ENCODE results near the gene CABLES1.

Gene CABLES1

DNA sequence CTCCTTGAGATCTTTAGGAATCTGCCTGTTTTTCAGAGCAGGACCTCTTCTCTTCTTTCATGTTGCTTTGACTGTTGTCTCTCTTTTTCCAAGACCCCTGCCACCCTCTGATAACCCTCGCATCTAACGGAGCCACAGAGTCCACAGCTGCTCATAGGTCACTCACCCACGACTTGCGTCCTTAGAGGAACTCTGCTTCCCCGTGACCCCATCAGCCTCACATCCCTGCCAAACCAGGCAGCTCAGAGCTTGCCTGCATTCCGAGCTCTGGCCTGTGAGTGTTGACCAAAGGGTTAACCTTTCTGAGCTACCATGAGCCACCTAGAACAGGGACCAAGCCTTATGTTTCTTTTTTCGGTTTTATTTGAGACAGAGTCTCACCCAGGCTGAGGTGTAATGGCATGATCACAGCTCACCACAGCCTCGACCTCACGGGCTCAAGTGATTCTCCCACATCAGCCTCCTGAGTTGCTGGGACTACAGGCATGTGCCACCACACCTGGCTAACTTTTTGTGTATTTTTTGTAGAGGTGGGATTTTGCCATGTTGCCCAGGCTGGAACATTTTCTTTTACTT lies 36.4 kb downstream of the CABLES1 start:
- no peak for DNase-seq

DNA sequence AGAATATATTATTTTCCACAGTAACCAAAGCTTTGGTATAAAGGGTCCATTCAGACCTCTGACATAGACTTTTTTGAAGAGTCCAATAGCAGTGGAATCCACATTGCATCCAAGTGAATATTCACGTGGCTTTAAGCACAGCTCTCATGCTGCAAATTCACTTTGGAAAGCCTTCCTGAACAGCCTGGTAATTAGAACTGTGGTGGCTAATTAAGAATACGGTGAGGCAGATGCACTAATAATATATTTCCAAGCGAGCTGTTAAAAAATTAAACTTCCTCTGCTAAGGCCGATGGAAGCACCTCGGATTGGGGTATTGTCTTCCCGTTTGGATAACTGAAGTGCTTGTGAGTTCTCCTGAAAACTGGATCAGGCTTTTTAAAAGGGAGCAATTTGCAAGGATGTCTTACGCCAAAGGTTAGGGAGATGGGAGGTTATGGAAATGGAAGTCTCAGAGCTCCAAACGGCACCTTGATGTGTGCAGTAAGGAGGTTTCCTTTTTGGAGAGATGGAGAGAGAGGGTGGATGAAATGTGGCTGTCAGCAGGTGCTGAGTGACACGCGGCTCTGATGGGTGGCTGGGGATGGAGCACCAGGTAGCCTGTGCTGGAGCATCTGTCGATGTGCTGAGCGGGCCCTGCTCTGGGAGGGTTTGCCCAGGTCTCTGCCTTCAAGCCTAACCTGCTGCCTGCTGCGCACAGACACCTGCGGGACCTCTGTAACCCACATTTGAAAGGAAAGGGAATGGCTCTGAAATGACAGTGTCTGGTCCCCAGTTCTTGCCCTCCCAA lies 37.5 kb downstream of the CABLES1 start:
- DNase-seq: no peak

DNA sequence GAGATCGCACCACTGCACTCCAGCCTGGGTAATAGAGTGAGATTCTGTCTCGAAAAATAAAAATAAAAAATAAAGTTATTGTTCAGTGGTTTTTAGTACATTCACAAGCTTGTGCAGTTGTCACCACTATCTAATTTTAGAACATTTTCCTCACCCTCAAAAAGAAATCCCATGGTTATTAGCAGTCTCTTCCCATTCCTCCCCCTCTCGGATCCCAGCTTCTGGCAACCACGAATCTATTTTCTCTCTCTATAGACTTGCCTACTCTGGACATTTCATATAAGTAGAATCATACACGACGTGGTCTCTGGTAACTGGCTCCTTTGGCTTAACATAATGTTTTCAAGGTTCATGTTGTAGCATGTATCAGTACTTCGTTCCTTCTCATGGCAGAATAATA lies 38.6 kb downstream of the CABLES1 start:
- no peak for DNase-seq

DNA sequence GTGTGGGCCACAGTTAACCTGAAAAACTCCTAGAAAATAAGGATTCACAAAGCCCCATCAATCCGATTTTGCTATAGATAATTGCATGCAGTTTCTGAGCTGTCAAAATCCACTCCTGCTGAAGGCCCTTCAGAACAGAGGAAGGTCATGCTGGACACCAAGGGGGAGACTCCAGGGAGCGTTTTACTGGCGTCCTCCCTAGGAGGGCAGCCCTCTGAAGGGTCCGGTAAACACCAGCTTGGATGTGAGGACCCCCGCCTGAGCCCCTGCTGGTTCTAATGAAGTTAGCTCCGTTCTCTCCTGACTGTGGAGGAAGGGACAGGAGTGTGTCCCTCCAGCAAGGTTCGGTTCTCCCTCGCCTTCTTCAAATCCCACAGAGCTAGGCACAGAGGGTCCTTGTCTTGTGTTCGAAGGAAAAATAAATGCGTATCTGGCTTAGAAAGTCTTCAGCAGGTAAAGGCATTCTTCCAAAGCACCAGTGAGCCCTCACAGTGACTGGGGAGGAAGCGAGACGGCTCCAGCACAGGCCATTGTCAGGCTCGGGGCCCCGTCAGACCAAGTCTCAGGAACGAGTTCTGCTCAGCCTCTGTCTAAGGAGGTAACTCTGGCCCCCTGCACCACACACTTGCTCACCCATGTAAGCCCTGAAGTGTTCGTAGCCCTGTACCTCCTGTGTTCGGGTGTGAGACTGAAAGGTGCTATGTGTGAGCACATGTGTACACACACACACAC lies 41.6 kb downstream of the CABLES1 start:
- DNase-seq: no peak

DNA sequence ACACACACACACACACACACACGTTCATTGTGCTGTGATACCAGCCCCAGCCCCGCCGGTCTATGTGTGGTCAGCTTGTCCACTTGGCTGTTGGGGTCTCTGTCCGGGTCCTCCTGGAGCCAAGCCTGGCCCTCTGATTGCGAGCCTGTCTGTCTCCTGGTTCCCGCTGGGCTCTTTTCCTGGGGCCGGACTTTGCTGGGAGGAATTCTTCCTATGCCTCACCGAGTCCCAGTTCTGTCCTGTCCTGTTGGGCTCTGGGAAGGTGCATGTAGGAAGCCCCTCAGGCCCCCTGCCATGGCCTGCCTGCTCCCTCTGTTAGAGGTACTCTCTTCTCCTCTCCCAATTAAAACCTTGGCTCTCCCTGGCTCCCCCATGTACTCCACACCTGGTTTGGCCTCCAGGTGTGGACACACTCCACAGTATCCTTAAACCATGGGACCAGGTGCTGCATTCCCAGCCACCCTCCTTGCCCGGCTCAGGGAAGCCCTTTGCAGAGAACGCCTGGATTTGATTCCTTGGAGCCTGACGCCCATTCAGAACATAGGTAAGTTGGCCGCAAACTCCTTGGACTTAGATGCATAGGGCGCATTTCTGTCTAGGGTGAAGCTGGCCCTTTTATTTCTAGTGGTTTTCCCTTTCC lies 42.3 kb downstream of the CABLES1 start:
- no peak for DNase-seq

DNA sequence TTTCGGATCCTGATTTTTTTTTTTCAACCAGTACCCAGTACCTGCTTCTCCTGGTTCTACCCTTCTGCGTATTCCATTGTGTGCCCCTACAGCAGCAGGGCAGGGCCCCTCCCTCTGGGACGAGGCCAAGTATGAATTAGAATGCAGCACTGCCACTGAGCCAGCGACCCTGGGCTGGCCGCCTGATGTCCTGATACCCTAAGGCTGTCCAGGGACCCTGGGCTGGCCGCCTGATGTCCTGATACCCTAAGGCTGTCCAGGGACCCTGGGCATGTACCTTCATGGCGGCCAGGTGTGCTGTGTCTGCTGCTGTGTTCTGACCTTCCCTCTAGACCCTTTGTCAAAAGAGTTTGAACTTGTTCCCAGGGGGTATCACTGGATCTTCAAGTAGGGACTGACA lies 42.9 kb downstream of the CABLES1 start:
- no peak for DNase-seq

DNA sequence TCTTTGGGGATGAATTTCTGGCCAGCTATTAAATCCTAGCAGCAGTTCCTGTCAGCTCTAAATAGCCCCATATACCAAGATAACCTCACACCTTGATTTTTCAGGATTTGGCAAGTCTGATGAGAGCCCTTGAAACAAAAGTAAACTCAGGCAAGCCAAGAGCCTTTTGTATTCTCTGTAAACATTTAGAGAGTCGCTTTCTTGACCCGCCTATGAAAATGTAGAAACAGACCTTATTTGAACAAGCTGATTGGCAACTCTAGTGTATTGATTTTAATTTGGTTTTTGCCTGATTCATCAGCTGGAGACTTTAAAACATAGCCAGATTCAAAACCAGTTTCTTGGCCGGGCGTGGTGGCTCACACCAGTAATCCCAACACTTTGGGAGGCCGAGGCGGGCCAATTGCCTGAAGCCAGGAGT lies 43.4 kb downstream of the CABLES1 start:
- DNase-seq: no peak

DNA sequence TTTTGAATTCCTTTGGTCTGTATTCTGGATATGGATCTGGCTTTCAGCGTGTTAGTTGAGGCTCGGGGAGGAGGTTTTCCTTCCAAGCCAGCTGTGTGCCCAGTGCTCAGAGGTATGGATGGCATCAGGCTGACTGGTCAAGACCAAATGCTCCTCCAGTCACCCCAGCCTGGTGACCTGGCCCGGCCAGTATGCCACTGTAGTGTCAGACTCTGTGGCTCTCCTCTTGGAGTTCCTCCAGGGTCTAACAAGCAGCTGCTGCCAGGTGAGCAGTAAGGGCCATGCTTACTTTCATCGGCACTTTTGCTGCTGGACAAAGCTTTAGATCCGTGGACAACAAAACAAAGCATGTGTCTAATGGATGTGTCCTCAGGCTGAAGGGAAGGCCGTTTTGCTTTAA lies 44.1 kb downstream of the CABLES1 start:
- no peak for DNase-seq

DNA sequence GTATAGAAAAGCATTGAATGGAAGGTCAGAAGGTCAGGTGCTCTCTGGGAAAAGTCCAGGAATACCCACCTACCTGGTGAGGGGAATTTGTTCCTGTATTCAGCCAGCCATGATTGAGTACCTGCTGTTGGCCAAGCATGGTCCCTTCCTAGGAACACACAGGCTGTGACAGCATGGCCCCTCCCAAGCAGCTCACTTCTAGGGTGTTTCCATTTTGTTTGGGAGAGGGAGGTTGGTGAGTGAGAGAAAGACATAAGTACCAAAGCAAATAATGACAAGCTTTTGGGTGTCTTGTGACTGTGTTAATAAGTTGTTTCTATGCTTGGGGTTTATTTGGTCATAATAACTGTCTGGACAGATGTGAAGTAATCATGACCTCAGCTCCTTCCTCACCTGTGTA lies 46.3 kb downstream of the CABLES1 start:
- no peak for DNase-seq

DNA sequence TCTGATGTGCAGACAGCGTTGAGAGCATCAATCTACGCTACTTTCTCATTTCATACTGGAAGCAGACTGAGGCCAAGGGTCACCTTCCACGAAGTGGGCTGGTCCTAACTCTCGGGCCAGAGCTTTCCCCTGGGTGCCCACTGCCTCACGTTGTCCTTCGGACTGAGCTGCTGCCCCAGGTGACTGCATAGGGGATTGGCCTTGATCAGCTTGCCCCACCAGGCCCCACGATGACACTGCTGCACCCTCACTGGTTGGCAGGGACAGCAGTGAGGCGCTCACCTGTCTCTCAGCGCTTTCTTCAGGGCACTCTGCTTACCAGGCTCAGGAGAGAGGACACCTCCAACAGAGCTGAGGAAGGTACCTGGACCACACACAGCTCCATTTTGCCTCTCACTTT lies 47.3 kb downstream of the CABLES1 start:
- no peak for DNase-seq

DNA sequence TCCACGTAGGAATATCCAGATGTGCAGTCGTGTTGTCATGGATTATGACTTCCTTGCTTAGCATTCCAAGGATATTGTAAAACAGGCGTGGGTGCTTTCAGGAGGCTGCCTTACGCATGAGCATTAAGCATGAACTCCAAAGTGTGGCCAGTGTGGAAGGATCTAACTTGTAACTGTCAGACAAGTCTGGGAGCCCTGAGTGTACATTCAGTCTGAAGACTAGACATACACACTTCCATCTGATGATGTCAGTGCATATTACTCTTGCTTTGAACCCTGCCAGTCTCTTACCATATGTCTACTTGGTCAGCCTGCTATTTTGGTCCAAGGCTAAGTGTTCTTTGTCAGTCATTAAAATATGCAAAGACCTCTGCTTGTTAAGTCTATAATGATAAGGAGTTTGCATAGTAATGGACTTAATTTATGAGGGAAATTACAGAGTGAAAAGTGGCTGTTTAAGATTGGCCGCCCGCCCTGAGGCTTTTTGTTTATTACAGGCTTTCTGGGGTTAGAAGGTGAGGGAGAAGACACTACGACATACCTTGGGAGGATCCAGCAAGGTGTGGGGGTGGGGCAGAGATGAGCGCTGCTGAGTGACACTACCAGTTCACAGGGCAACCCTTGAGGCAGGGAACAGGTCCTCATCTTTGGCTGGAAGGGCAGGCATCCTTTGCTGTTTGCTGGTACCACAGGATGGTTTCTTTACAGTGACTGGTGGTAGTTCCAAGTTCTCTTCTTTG lies 48.3 kb downstream of the CABLES1 start:
- DNase-seq: no peak

DNA sequence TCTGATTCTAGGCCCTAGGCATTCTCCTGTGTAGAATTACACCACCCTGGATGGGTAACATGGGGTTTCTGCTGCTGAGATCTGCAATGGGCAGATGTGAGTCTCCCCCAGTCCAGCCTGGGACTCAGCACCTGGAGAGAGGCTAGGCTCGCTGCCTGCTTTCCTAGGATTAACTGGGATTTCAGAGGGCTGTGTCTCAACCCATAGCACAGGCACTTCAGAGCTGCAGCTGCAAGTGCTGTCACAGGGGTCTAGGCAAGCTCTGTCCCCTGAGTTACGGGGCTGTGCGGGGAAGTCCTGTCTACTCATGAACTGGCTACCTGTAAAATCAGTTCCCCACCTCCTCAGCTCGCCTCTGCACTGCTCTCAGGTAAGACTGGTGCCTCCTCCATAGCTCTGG lies 51.5 kb downstream of the CABLES1 start:
- DNase-seq: no peak

DNA sequence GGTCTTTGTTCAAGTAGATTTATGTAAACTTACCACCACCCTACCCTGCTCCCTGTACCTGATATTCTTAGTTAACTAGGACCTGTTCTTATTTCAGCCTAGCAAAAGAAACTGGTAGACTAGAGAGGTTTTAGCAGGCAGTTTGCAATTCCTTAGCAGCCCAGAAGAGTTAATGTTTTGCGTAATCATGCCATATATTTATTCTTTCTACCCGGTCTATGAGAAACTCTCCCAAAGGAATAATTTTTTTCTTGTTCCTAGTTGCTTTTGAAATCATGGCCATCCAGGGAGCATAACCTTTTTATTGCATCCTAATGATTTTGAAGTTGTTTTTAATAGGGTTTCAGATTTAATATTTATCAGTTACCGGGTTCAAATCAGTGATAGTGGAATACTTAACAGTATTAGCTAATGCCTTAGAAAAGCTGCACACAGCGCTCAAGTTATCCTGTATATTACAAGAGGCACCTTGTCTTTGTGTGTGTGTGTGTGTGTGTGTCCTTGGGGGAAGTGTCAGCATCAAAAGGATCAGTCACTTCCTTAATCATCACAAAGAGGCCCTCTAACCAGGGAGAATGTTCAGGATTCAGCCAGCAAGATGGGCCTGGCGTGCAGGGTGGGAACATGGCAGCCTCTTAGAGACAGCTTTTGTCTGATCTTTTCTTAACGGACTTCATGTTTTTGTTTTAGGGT lies 52.9 kb downstream of the CABLES1 start:
- no peak for DNase-seq

DNA sequence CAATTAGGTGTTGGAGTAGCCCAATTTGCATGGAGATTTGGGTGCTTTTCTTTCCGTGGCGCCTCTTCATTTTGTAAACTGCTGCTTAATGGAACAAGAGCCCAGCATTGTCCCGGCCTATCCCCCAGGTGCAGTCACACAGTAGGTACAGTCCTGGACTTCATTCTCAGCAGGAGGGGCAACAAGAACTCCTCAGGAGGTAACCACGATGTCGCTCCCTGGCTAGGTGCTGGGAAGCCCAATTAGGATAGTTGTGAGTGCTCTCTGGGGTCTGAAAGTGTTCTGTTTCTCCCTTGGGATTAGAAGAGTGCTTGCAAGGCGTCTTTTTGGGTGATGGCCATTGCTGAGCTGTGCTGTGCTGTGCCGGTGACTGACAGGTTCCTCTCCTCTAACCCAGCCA lies 53.8 kb downstream of the CABLES1 start:
- no peak for DNase-seq

DNA sequence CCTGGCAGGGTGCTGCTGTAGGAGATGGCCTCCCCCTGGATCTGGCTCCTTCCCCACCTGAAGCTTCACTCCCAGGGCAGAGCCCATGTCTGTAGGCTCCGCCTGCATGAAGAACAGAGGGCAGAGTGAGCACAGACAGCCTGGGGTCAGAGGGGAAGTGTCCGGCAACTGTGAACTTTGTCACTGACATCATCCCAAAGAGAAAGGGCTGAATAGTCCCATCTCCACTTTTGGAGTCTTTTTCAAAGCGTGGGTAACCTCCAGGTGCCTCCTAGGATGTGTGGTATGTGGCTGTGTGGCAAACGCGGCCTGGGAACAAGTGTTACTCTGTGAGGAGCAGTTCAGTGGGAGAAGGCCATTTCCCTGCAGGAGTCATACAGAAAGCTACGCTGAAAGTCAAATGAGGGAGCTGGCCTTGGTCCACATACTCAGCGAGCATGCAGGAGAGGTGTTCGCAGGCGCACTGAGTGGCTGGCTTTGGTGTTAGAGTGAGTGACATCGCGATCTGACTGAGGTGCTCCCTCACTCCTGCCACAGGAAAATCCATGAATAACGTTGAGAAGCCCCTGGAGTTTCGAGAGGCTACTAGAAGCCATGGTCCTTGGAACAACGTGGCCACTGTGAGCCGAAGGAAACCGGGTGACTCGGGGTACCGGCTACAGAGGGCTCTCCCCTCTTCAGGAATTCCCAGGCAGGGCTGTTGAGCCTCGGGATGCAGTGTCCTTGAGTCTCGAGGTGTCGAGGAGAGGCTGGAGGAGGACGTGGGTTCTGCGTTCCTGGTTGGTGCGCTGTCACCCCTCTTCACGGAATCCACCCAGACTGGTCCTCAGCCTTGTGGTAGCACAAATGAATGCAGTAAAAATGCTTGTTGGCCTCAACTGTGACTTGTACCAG lies 54.7 kb downstream of the CABLES1 start:
- DNase-seq: no peak

DNA sequence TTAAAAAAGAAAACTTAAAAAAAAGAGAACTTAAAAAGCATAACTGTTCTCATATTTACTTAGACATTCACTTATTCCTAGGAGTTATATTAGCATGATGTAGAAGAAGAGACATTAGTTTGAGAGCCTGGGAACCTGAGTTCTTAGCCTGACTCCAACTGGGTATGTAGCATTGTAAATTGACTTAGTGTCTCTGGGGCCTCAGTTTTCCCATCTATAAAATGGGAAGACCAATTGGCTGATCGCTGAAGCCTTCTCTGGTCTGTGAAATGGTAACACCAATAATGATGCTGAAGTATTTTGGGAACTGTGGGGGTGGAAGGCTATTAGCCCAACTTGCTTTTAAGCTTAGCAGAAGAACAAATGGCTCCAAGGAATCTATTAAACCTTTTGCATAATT lies 55.9 kb downstream of the CABLES1 start:
- DNase-seq: no peak

DNA sequence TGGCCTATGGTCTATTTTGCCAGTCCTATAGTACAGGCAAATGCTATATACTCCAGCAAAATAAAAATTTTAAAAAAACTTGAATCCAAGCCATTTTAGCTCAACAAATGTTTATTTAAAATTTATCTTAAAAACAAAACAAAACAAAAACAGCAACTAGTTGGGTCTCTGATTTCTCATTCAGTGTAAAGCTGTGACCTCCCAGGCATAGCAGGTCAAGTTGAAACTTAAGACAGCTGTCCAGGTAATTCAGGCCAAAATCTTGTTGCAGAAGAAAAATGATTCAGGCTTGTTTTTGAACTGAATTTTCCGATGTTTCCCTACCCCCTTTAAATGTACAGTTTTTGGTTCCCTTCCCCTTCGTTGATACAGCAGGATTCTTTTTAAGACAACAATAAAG lies 58.5 kb downstream of the CABLES1 start:
- no peak for DNase-seq

DNA sequence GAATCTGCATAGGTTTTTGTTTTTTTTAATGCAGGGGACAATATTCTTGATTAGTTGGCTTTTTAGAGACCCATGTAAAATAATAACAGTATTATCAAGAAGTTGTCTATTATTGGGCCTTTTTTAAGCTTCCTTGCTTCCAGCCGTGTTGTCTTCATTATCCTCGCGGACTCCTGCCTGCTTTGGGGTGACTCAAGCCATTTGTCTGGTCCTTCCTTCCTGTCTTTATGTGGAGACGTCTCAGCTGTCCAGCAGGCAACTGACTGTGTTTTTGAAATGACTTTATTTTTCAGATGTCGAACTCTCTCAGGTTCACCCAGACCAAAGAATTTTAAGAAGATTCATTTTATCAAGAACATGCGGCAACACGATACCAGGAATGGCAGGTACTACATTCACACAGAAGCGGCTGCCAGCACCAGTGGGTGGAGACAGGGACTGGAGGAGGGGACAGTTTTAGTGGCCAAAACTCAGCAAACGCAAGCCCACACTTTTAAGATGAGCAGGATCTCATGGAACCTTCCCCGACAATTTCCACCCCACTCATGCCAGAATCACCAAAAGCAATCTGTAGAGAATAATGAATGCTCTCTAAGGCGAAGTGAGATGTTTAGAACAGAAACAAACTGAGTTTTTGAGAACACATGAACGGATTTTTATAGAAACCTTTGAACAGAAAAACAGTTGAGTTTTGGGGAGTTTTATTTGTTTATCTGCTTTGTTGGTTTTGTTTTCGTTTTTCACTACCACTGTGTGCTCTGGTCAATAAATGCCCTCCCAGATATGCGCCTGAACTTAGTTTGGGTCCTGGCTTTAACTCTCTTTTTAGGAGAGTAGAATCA lies 59.1 kb downstream of the CABLES1 start:
- DNase-seq: no peak

DNA sequence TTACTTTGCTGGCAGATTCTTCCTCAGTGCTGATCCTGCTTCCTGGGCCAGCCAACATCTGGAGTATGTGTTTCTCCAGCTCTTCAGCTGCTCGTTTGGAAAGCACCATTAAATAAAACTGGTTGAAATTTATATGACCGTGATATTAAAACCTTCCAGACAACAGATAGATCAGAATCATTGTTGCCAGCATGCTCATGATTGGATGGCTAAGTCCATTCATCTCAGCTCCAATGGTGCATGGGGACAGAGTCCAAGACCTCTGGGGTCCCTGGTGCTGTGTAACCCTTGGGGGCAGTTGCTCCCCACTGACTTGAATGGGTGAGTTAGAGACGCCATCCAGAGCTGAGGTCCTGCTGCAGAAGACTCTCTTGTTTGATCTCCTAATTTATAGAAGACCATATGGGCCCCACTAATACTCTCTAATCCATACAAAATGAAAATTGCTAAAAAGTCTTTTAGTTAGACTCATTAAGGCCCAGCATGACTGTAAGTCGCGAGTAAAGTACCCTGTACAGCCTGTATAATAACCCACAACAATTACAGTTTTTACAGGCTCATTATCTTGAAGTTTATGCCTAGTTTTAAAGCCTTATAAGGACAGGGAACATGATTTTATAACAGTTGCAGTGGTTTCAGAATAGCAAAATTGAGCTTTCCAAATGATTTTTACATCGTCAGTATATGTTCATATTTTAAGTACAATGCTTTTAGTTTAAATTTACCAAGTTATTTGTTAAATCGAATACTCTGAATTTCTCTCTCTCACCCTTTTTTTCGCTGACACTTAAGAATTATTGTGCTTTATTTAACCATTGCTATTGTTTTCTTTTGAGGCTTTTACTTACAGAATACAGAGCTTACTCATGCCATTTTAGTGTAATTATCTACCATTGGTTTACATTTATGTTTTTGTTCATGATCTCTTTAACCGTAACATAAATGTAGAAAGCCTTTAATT lies 60.0 kb downstream of the CABLES1 start:
- no peak for DNase-seq
